Mucosa of rectum (tissue), 2 donors: Measurements from ENCODE around the gene PHLDB2.

Experiments
- H3K27ac ChIP-seq, 2 donors: one replicate each; pipeline ENCODE4 v1.7.0; 2013; ENCODE audit warnings: inconsistent platforms in 2 of 2, low read depth in 2 of 2, low read length in 2 of 2
- H3K27me3 ChIP-seq, 2 donors: one replicate each; pipeline ENCODE4 v1.7.0; 2013; ENCODE audit warnings: low read length in 2 of 2; ENCODE audit not compliant: control insufficient read depth in 2 of 2, insufficient read depth in 2 of 2
- H3K36me3 ChIP-seq, 2 donors: one replicate each; pipeline ENCODE4 v1.7.0; 2013; ENCODE audit warnings: low read length in 2 of 2; ENCODE audit not compliant: control insufficient read depth in 2 of 2, insufficient read depth in 2 of 2
- H3K4me1 ChIP-seq, 2 donors: one replicate each; pipeline ENCODE4 v1.7.0; 2013; ENCODE audit warnings: low read length in 2 of 2, mild to moderate bottlenecking in 1 of 2; ENCODE audit not compliant: control insufficient read depth in 2 of 2, insufficient read depth in 2 of 2
- H3K4me3 ChIP-seq, 2 donors: one replicate each; pipeline ENCODE4 v1.7.0; 2013; ENCODE audit warnings: low read length in 2 of 2
- H3K9ac ChIP-seq, 2 donors: one replicate each; pipeline ENCODE4 v1.7.0; 2013; ENCODE audit warnings: low read length in 2 of 2, low read depth in 1 of 2, mild to moderate bottlenecking in 1 of 2
- H3K9me3 ChIP-seq, 2 donors: one replicate each; pipeline ENCODE4 v1.7.0; 2013; ENCODE audit warnings: low read length in 2 of 2; ENCODE audit not compliant: control insufficient read depth in 2 of 2
- donor health status: healthy.
- donor health status: Normal muscosa, but diverticular disease.

The PHLDB2 gene

GRCh38 chr3:111859974-111860859 is 1.2 kb downstream of the PHLDB2 start:
- Histone ChIP-seq H3K9ac (peak overlapping the region; percentile 52 to 66), H3K36me3 (no peaks in the 10 kb centered on the region), H3K4me3 (peak overlapping the region; percentile 80 to 83), H3K4me1 (peaks cover 3 to 5% of the 10 kb centered on the region in 2 donors), H3K9me3 (no peaks in the 10 kb centered on the region), H3K27me3 (peaks cover 0 to 3% of the 10 kb centered on the region in 2 donors), H3K27ac (peak overlapping the region; percentile 81 to 82)

GRCh38 chr3:111861391-111861790 is 2.3 kb downstream of the PHLDB2 start:
- H3K27ac ChIP-seq = peak overlapping the region; percentile 64 to 81
- no peak overlapping the region for H3K9ac ChIP-seq
- H3K9me3 ChIP-seq = no peaks in the 10 kb centered on the region
- H3K4me3 ChIP-seq = peak overlapping the region in 1 of 2 donors; percentile 83
- H3K27me3 ChIP-seq = peaks cover 0 to 3% of the 10 kb centered on the region in 2 donors
- H3K36me3 ChIP-seq = no peaks in the 10 kb centered on the region
- H3K4me1 ChIP-seq = peaks cover 3 to 8% of the 10 kb centered on the region in 2 donors

GRCh38 chr3:111862415-111862814 is 3.4 kb downstream of the PHLDB2 start:
- H3K27ac ChIP-seq = no peak overlapping the region
- H3K4me3 ChIP-seq = no peak overlapping the region

GRCh38 chr3:111862974-111863373 is 3.9 kb downstream of the PHLDB2 start:
- Histone ChIP-seq H3K36me3 (no peaks in the 10 kb centered on the region), H3K9me3 (no peaks in the 10 kb centered on the region), H3K27ac (no peak overlapping the region), H3K27me3 (peaks cover 0 to 3% of the 10 kb centered on the region in 2 donors), H3K9ac (no peak overlapping the region), H3K4me1 (peaks cover 3 to 8% of the 10 kb centered on the region in 2 donors), H3K4me3 (no peak overlapping the region)

More at GRCh38 chr3:111862415-111862814, 3.4 kb downstream of the PHLDB2 start:
- Histone ChIP-seq H3K4me1 (peaks cover 3 to 8% of the 10 kb centered on the region in 2 donors), H3K9ac (no peak overlapping the region), H3K27me3 (peaks cover 0 to 3% of the 10 kb centered on the region in 2 donors), H3K9me3 (no peaks in the 10 kb centered on the region), H3K36me3 (no peaks in the 10 kb centered on the region)

- H3K9ac ChIP-seq = no peak overlapping the region
- peak overlapping the region in 1 of 2 donors; percentile 36 for H3K27ac ChIP-seq
- no peak overlapping the region for H3K4me3 ChIP-seq
- H3K9me3 ChIP-seq = no peaks in the 10 kb centered on the region
- peaks cover 0 to 1% of the 10 kb centered on the region in 2 donors for H3K27me3 ChIP-seq
- peaks cover under 1 to 6% of the 10 kb centered on the region in 2 donors for H3K4me1 ChIP-seq
- H3K36me3 ChIP-seq = no peaks in the 10 kb centered on the region
These were observed 5.1 kb downstream of the PHLDB2 start for GRCh38 chr3:111863942-111864694.

GRCh38 chr3:111864821-111865656 is 6.0 kb downstream of the PHLDB2 start:
- Histone ChIP-seq H3K27ac (peak overlapping the region; percentile 36 to 46), H3K27me3 (no peaks in the 10 kb centered on the region), H3K4me1 (peaks cover 0 to 4% of the 10 kb centered on the region in 2 donors), H3K36me3 (no peaks in the 10 kb centered on the region), H3K9me3 (no peaks in the 10 kb centered on the region), H3K4me3 (no peak overlapping the region), H3K9ac (no peak overlapping the region)

GRCh38 chr3:111867889-111868426 is 8.9 kb downstream of the PHLDB2 start:
- no peak overlapping the region for H3K4me3 ChIP-seq
- H3K9ac ChIP-seq = no peak overlapping the region
- H3K4me1 ChIP-seq = peaks cover 0 to 4% of the 10 kb centered on the region in 2 donors
- H3K36me3 ChIP-seq = no peaks in the 10 kb centered on the region
- no peak overlapping the region for H3K27ac ChIP-seq
- no peaks in the 10 kb centered on the region for H3K9me3 ChIP-seq
- no peaks in the 10 kb centered on the region for H3K27me3 ChIP-seq

GRCh38 chr3:111870620-111871019 is 11.6 kb downstream of the PHLDB2 start:
- no peak overlapping the region for H3K27ac ChIP-seq
- H3K4me1 ChIP-seq = no peaks in the 10 kb centered on the region
- H3K9ac ChIP-seq = no peak overlapping the region
- H3K36me3 ChIP-seq = no peaks in the 10 kb centered on the region
- H3K9me3 ChIP-seq = no peaks in the 10 kb centered on the region
- H3K4me3 ChIP-seq = no peak overlapping the region
- no peaks in the 10 kb centered on the region for H3K27me3 ChIP-seq

- H3K36me3 ChIP-seq = no peaks in the 10 kb centered on the region
- no peak overlapping the region for H3K27ac ChIP-seq
- H3K9ac ChIP-seq = no peak overlapping the region
- no peaks in the 10 kb centered on the region for H3K27me3 ChIP-seq
- no peak overlapping the region for H3K4me3 ChIP-seq
- no peaks in the 10 kb centered on the region for H3K4me1 ChIP-seq
- no peaks in the 10 kb centered on the region for H3K9me3 ChIP-seq
These were observed 13.0 kb downstream of the PHLDB2 start for GRCh38 chr3:111871809-111872623.
